H9 (cell line): ENCODE results near the gene TMEM54. TPM values are rescaled to one million over a fixed set of nuclear protein-coding genes. Genes with fewer than 3 reads are reported as not detected.

Experiments used
- DNase-seq: peaks from one replicate; pipeline ENCODE4 v3.0.0-alpha.2; 2017
- H2AFZ ChIP-seq: one replicate; pipeline ENCODE4 v1.6.1; 2013; ENCODE audit warnings: mild to moderate bottlenecking, low read length, control low read depth, moderate library complexity
- H2AK5ac ChIP-seq: 2 replicates; pipeline ENCODE4 v1.6.1; 2013; ENCODE audit warnings: low read length, control low read depth, mixed read lengths; ENCODE audit not compliant: insufficient read length
- H2BK120ac ChIP-seq: one replicate; pipeline ENCODE4 v1.6.1; 2013; ENCODE audit warnings: low read depth, mild to moderate bottlenecking, low read length, control low read depth, inconsistent platforms; ENCODE audit not compliant: poor library complexity, severe bottlenecking
- H2BK12ac ChIP-seq: 2 replicates; pipeline ENCODE4 v1.6.1; 2013; ENCODE audit warnings: low read length, control low read depth, mixed read lengths, low read depth; ENCODE audit not compliant: insufficient read length
- H2BK15ac ChIP-seq: 2 replicates; pipeline ENCODE4 v1.6.1; 2013; ENCODE audit warnings: low read depth, low read length, control low read depth
- H2BK20ac ChIP-seq: one replicate; pipeline ENCODE4 v1.6.1; 2013; ENCODE audit warnings: low read depth, mild to moderate bottlenecking, low read length, control low read depth, inconsistent platforms; ENCODE audit not compliant: poor library complexity, severe bottlenecking
- H2BK5ac ChIP-seq: 2 replicates; pipeline ENCODE4 v1.6.1; 2013; ENCODE audit warnings: low read length, control low read depth, mixed read lengths; ENCODE audit not compliant: insufficient read length
- H3K14ac ChIP-seq: 2 replicates; pipeline ENCODE4 v1.6.1; 2013; ENCODE audit warnings: low read length, control low read depth; ENCODE audit not compliant: insufficient read depth
- H3K18ac ChIP-seq: 2 replicates; pipeline ENCODE4 v1.6.1; 2013; ENCODE audit warnings: low read depth, mild to moderate bottlenecking, mixed read lengths, low read length, control low read depth; ENCODE audit not compliant: insufficient read length
- H3K23ac ChIP-seq: 2 replicates; pipeline ENCODE4 v1.6.1; 2013; ENCODE audit warnings: low read length, control low read depth, mixed read lengths, low read depth; ENCODE audit not compliant: insufficient read length
- H3K23me2 ChIP-seq: 2 replicates; pipeline ENCODE4 v1.6.1; 2013; ENCODE audit warnings: low read depth, mild to moderate bottlenecking, mixed read lengths, low read length, control low read depth; ENCODE audit not compliant: insufficient read length, poor library complexity, severe bottlenecking
- H3K27ac ChIP-seq: 2 replicates; pipeline ENCODE4 v1.5.1; 2013; ENCODE audit warnings: low read length, control low read depth, mixed read lengths, low read depth; ENCODE audit not compliant: insufficient read length
- H3K27me3 ChIP-seq: 2 replicates; pipeline ENCODE4 v1.6.1; 2013; ENCODE audit warnings: low read length, control low read depth, inconsistent platforms; ENCODE audit not compliant: insufficient read depth
- H3K4ac ChIP-seq: 2 replicates; pipeline ENCODE4 v1.6.1; 2013; ENCODE audit warnings: low read depth, mild to moderate bottlenecking, control low read depth, inconsistent platforms, low read length, moderate library complexity
- H3K4me1 ChIP-seq: 2 replicates; pipeline ENCODE4 v1.6.1; 2013; ENCODE audit warnings: low read length, control low read depth, inconsistent platforms; ENCODE audit not compliant: insufficient read depth
- H3K4me2 ChIP-seq: 2 replicates; pipeline ENCODE4 v1.6.1; 2013; ENCODE audit warnings: low read length, control low read depth, mixed read lengths; ENCODE audit not compliant: insufficient read length, insufficient read depth
- H3K56ac ChIP-seq: 2 replicates; pipeline ENCODE4 v1.6.1; 2013; ENCODE audit warnings: low read depth, mild to moderate bottlenecking, mixed read lengths, low read length, control low read depth; ENCODE audit not compliant: insufficient read length
- H3K79me1 ChIP-seq: 2 replicates; pipeline ENCODE4 v1.6.1; 2013; ENCODE audit warnings: low read depth, mild to moderate bottlenecking, moderate library complexity, low read length, control low read depth, inconsistent platforms; ENCODE audit not compliant: insufficient read depth, poor library complexity, severe bottlenecking
- H3K79me2 ChIP-seq: 2 replicates; pipeline ENCODE4 v1.6.1; 2013; ENCODE audit warnings: low read length, control low read depth, inconsistent platforms; ENCODE audit not compliant: insufficient read depth
- H3K9ac ChIP-seq: 2 replicates; pipeline ENCODE4 v1.6.1; 2013; ENCODE audit warnings: low read length, control low read depth, mixed read lengths; ENCODE audit not compliant: insufficient read length; ENCODE audit errors: extremely low read depth
- H3K9me3 ChIP-seq: one replicate; pipeline ENCODE4 v1.6.1; 2013; ENCODE audit warnings: low read depth, low read length, inconsistent platforms; ENCODE audit not compliant: control insufficient read depth
- H3T11ph ChIP-seq: one replicate; pipeline ENCODE4 v1.6.1; 2013; ENCODE audit warnings: mild to moderate bottlenecking, low read length, control low read depth, inconsistent platforms
- H4K20me1 ChIP-seq: one replicate; pipeline ENCODE4 v1.6.1; 2013; ENCODE audit not compliant: control insufficient read depth, insufficient read length, insufficient read depth
- H4K5ac ChIP-seq: 2 replicates; pipeline ENCODE4 v1.6.1; 2013; ENCODE audit warnings: low read depth, mild to moderate bottlenecking, mixed read lengths, low read length, control low read depth; ENCODE audit not compliant: insufficient read length
- H4K8ac ChIP-seq: replicated peaks from 2 replicates; pipeline ENCODE4 v1.6.1; 2013; ENCODE audit warnings: low read length, control low read depth, mixed read lengths, low read depth; ENCODE audit not compliant: insufficient read length
- H4K91ac ChIP-seq: 2 replicates; pipeline ENCODE4 v1.6.1; 2013; ENCODE audit warnings: low read depth, mild to moderate bottlenecking, moderate library complexity, mixed read lengths, low read length, control low read depth; ENCODE audit not compliant: insufficient read length
- H3K27ac Mint-ChIP-seq, 3 experiments: 2 replicates in 2 of 3; 3 replicates in 1 of 3; pipeline ENCODE4 v1.8.0; 2020 to 2021; ENCODE audit warnings: mixed read lengths in 3 of 3, mild to moderate bottlenecking in 1 of 3, moderate library complexity in 1 of 3
- H3K27me3 Mint-ChIP-seq: 2 replicates; pipeline ENCODE4 v1.8.0; 2021; ENCODE audit warnings: low read depth, mild to moderate bottlenecking, moderate library complexity, mixed read lengths
- H3K36me3 Mint-ChIP-seq, 3 experiments: 2 replicates in 2 of 3; 3 replicates in 1 of 3; pipeline ENCODE4 v1.8.0; 2020 to 2021; ENCODE audit warnings: low read depth in 3 of 3, mixed read lengths in 3 of 3; ENCODE audit not compliant: insufficient read depth in 1 of 3
- H3K4me1 Mint-ChIP-seq, 2 experiments: 2 replicates each; pipeline ENCODE4 v1.8.0; 2020; ENCODE audit warnings: mixed read lengths in 2 of 2
- H3K4me3 Mint-ChIP-seq, 2 experiments: 2 replicates in 1 of 2; 3 replicates in 1 of 2; pipeline ENCODE4 v1.8.0; 2020 to 2021; ENCODE audit warnings: mild to moderate bottlenecking in 2 of 2, mixed read lengths in 2 of 2, moderate library complexity in 1 of 2
- H3K9me3 Mint-ChIP-seq, 2 experiments: 2 replicates in 1 of 2; 3 replicates in 1 of 2; pipeline ENCODE4 v1.8.0; 2020; ENCODE audit warnings: mild to moderate bottlenecking in 2 of 2, mixed read lengths in 2 of 2, moderate library complexity in 1 of 2
- WGBS: extraction: QIAGEN DNeasy Blood & Tissue Kit; methylation state at CpG from one replicate; pipeline ENCODE4 v1.1.7; 2013; ENCODE audit warnings: missing lambda C conversion rate, low lambda C conversion rate, mixed read lengths; ENCODE audit not compliant: insufficient read length; ENCODE audit errors: extremely low coverage; 5-methylcytosine and 5-hydroxymethylcytosine counted together
- total RNA-seq: library from RNA; stranded (reverse); gene quantifications from 2 replicates; pipeline ENCODE4 v1.2.1, GENCODE V29; 2021
- TF ChIP-seq, protein P1 (sequence below): fragments of 200-600 bp; sonication (generic); conservative IDR thresholded peaks from 3 replicates; pipeline ENCODE4 v1.8.0; 2021; ENCODE audit warnings: antibody characterized with exemption, mild to moderate bottlenecking

TMEM54 gene
- total RNA-seq, 1 experiment from 2014 or later = 17.2 TPM

DNA sequence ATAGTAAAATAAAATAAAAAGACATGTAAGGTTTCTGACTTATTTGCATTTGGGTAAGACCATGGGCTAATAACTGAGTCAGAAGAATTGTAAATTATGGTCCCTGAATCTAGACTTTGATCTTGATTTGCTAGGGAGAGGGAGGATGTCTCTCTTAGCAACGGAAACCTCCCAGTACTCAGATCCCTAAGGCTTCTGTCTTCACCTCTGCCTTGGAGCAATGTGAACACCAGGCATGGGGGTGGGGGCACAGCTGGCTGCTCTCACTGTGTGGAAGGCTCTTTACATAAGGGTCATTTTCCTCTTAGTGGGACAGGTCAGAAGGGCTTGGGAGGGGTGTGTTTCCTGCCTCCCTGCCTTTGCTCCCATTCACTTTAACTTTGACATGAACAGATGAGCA lies 17.0 kb upstream of the TMEM54 start:
- no peak overlapping the region for H2AFZ ChIP-seq
- H3K14ac ChIP-seq = no peak overlapping the region
- H3K23me2 ChIP-seq = no peaks in the 10 kb centered on the region
- no peak overlapping the region for H4K8ac ChIP-seq
- Mint-ChIP-seq H3K36me3 (no peaks in the 10 kb centered on the region), H3K27me3 (peaks cover 46% of the 10 kb centered on the region), H3K27ac (no peak overlapping the region), H3K4me1 (no peaks in the 10 kb centered on the region), H3K4me3 (no peak overlapping the region; a peak in 1 of 5 replicates), H3K9me3 (no peaks in the 10 kb centered on the region)
- WGBS = no CpG with 5 or more reads among the region's 1 CpG
- H3K18ac ChIP-seq = no peak overlapping the region
- no peaks in the 10 kb centered on the region for H3K4me1 ChIP-seq
- TF ChIP-seq, protein P1, sequence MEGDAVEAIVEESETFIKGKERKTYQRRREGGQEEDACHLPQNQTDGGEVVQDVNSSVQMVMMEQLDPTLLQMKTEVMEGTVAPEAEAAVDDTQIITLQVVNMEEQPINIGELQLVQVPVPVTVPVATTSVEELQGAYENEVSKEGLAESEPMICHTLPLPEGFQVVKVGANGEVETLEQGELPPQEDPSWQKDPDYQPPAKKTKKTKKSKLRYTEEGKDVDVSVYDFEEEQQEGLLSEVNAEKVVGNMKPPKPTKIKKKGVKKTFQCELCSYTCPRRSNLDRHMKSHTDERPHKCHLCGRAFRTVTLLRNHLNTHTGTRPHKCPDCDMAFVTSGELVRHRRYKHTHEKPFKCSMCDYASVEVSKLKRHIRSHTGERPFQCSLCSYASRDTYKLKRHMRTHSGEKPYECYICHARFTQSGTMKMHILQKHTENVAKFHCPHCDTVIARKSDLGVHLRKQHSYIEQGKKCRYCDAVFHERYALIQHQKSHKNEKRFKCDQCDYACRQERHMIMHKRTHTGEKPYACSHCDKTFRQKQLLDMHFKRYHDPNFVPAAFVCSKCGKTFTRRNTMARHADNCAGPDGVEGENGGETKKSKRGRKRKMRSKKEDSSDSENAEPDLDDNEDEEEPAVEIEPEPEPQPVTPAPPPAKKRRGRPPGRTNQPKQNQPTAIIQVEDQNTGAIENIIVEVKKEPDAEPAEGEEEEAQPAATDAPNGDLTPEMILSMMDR = no peak
- H3K9ac ChIP-seq = no peak overlapping the region
- H3K4me2 ChIP-seq = no peak overlapping the region
- no peak overlapping the region for H3K56ac ChIP-seq
- no peaks in the 10 kb centered on the region for H4K20me1 ChIP-seq
- no peak overlapping the region for H3T11ph ChIP-seq
- H3K79me1 ChIP-seq = no peaks in the 10 kb centered on the region
- no peak overlapping the region for H3K27ac ChIP-seq
- H3K9me3 ChIP-seq = no peaks in the 10 kb centered on the region
- H2BK15ac ChIP-seq = no peak overlapping the region
- no peaks in the 10 kb centered on the region for H3K79me2 ChIP-seq
- H4K91ac ChIP-seq = no peak overlapping the region
- no peak overlapping the region for H2BK120ac ChIP-seq
- peaks cover 2% of the 10 kb centered on the region; the same call in 1 of the 2 replicates for H3K27me3 ChIP-seq
- no peak overlapping the region for H3K4ac ChIP-seq
- H3K23ac ChIP-seq = no peak overlapping the region
- H2BK12ac ChIP-seq = no peak overlapping the region
- H2BK5ac ChIP-seq = no peak overlapping the region
- DNase-seq = no peak
- no peak overlapping the region for H2AK5ac ChIP-seq
- H2BK20ac ChIP-seq = no peak overlapping the region
- no peak overlapping the region for H4K5ac ChIP-seq
